Skeletal muscle cell (primary cell): Measurements from ENCODE around the gene CTNNA2.

Experiments
- DNase-seq: peaks from one replicate; pipeline ENCODE4 v3.0.0-alpha.2; 2010; ENCODE audit warnings: low read depth
- H3K4me3 ChIP-seq: 2 replicates; pipeline ENCODE4 v1.5.1; 2011; ENCODE audit warnings: low read depth, mild to moderate bottlenecking, control low read depth, low read length, moderate library complexity

The CTNNA2 gene

DNA sequence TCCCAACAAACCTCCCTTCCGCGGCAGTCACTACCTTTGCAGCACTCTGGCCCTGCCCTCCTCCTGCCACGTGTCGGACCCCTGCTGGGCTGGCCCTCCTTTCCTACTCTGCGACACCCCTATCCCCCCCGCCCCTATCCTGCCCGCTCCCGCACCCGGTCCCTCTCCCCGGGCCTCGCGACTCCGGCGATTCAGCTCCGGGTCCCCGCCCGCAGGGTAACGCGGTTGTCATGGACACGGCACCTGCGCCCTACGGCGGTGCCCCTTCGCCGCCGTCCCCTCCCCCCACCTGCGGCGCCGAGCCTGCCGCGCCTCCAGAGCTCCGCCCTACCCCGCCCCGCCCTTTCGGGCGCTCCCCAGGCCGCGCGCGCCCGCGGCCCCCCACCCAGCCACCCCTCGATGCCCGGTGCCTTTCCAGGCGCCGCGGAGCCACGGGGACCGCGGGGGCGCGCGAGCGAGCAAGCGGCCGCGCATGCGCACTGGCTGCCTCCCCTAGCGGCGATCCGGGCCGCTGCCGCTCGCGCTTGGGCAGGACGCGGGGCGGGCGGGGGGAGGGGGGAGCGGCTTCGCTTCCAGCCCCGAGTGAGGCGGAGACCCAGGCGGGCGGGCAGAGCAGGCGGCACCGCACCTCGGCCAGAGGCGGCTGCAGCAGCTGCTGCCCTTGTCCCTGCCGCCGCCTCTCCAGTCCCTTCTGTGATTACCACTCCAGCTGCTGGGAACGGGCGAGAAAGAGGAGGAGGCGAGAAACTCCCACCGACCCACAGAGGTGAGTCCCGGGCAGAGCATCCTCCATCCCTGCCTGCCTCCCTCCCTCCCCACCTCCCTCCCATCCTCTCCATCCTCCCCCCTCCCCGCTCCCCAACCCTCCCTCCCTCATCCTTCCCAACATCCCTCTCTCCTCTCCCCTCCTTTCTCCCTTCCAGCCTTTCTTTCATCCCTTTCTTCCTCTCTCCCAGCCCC is at the start of gene CTNNA2:
Gene CTNNA2, plus strand, starts transcription at position 610 of the 960 bp plus-strand sequence.
- H3K4me3 ChIP-seq, result peak within 1 kb of the TSS; percentile 32
- no peak for DNase-seq

DNA sequence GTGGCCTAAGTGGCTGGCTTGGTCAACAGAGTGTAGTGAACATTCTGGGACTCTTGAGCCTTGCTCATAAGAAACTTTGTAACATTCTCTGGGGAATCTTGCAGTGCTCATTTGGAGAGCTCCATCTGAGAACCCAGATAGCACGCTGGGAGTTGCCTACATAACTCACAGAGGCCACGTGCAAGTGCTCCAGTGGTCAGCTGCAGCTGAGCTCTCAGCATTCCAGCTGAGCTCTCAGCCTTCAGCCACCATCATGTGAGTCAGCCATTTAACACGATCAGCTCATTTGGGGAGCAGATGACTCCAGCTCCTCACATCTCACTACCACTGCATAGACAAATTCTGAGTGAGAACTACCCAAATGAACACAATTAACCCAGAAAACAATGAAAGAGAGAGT is 25.5 kb upstream of the CTNNA2 start:
- H3K4me3 ChIP-seq, result no peak overlapping the region

DNA sequence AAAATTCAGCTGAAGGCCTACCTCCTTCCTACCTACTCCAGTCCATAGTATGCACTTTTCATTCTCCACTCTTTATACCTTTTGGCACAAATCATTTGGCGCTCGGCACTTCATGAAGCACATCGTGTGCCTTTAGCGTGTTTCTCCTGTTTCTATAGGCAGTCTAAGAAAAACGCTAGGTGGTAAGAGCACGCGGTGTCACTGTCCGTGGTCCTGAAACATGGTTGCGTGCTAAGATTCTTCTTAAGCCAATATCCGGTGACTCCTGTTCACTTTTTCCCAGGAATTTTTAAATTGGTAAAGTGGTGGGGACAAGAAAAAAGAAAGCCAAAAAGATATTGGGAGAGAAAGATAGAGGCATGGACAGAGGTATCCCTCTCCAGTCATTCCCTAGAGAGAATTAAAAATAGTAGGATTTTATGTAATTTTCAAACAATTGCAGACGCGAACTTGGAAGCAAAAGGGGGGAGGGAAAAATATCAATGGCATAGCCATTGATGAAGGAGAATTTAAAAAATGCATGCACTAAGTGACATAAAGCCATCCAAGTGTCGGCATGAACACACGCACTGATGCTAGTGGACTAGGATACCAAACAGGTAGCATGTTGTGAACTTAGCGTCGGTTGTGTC is 1.4 kb upstream of the CTNNA2 start:
- no peak for DNase-seq
- H3K4me3 ChIP-seq, result no peak overlapping the region

More for the DNA sequence above, 25.5 kb upstream of the CTNNA2 start:
- DNase-seq, result no peak

DNA sequence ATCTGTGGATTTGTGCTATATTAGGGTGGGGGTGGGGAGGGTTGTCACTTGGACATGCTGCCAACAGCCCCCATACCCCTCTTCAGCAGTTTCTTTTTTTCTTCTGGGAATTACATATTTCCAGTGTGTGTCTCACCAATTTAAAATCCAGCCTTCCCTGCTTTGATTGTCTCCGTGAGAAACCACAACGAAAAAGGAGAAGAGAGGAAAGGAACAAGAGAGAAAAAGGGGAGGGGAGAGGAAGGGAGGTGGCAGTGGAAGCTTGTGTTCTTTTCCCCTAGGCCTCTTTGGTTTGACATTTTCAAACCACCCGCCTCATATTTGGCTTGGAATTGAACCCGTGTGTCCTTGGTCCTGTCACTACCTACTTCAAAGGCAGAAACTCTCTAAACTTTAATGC is 860 bp downstream of the CTNNA2 start:
- H3K4me3 ChIP-seq, result no peak overlapping the region
- DNase-seq, result no peak

DNA sequence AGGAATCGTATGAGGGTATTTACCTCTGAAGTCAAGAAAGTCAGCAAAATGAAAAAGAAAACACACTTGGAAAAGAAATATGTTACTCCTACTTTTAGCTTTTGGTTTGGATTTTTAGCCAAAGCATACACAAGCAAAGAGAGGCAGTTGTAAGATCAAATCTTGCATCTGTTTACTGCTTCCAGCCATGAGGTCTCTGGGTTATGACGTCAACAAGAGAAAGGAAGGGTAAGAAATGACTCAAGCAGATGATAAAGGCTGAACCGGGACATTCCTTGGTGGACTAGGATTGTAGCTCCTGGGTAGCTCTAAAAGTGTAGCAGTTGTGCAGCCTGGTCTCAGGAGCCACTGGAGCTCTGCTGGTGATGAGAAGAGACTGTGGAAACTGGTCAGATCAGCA is 16.8 kb downstream of the CTNNA2 start:
- DNase-seq, result no peak
- no peak overlapping the region for H3K4me3 ChIP-seq

DNA sequence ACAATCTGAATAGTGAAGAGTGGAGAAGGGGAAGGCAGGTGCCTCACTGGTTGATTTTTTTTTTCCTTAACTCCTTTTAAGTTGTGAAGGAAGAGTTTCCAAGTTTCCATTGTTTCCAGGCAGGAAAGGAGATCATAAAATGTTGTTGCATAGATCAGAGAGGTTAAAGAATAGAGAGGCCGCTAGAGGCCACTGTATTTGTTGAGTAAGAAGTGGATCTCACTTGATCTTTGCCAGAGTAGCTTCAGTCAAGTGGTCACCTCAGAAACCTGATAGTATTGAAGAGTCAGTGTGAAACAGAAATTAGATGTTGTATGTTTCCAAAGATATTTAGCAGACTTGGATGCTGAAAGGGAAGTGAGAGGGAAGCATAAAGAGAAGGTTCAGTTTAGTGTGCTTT is 17.6 kb downstream of the CTNNA2 start:
- no peak overlapping the region for H3K4me3 ChIP-seq
- DNase-seq, result no peak

DNA sequence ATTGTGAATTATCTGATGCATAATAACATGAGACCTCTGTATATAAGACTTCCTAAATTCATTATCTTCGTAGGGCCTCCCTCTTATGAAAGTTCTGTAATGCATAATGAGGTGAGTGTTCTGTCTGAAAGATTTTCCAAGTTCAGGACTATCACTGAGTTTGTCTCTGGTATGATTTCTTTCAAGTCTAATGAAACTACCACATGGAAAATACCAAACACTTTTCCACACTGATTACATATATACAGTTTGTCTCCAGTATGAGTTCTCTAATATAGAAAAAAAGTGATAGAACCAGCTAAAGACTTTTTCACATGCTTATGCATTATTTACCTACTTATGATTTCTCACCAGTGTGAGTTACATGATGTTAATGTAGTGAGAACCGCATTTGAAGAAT is 34.7 kb downstream of the CTNNA2 start:
- DNase-seq, result no peak
- no peak overlapping the region for H3K4me3 ChIP-seq

DNA sequence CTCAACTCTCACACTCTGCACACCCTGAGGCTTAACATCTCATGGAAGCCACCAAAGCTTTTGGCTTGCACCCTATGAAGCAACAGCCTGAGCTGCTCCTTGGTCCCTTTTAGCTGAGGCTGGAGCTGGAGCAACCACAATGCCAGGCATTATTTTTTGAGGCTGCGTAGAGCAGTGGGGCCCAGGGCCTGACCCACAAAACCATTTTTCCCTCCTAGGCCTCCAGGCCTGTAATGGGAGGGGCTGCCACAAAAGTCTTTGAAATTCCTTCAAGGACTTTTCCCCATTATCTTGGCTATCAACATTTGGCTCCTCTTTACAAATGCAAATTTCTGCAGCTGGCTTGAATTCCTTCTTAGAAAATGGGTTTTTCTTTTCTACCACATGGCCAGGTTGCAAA is 39.8 kb downstream of the CTNNA2 start:
- DNase-seq, result no peak
- H3K4me3 ChIP-seq, result no peak overlapping the region

DNA sequence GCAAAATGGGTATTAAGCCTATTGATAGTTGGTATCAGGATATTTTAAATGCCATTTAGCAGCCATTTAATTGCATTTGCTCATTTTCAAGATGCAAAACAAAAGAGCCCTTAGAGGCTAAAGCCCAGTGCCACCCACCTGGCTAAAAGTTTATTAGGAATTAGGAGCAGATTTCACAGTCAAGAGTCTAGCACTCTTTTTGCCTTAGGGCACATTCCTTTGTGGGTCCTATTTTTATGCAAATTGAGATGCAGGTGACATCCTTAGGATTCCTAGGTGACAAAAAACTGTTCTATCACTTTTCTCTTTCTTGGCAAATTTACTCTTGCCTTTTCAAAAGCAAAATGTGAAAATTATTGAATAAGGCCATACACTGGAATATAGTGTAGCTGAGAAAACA is 42.0 kb downstream of the CTNNA2 start:
- no peak for DNase-seq
- H3K4me3 ChIP-seq, result no peak overlapping the region

DNA sequence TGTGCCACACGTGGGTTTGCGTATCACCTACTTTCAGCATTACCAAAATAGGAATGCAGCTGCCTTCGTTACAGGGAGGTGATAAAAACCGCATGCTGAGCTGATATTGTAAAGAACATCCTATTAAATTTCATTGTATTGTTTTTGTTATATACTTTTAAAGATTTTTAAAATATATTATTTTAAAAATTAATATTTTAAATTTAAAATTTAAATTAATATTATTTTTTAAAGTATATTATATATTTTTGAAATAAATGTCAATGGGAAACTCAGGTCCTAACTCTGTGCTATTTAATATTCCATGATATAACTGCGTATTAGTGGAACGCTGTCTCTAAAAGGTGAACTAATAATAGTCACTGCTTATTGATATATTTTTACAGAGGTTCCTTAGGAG is 51.2 kb downstream of the CTNNA2 start:
- DNase-seq, result no peak
- no peak overlapping the region for H3K4me3 ChIP-seq

DNA sequence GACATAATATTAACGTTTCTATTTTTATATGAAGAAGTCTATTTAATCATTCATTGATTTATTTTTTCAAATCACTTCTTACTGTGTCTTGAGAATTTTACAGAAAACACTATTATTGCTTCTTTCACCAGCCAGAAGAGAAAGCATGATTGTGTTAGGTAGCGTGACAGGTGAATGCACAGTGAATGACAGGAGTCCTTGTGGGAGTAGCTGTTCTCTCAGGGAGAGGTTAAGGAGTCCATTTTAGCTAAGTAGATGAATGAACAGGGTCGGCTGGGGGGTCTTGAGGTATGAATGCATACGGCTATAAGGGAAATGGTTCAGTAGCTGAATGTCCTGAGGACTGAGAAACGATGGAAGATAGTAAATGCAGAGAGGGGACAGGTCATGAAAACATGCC is 56.2 kb downstream of the CTNNA2 start:
- no peak for DNase-seq
- no peak overlapping the region for H3K4me3 ChIP-seq

DNA sequence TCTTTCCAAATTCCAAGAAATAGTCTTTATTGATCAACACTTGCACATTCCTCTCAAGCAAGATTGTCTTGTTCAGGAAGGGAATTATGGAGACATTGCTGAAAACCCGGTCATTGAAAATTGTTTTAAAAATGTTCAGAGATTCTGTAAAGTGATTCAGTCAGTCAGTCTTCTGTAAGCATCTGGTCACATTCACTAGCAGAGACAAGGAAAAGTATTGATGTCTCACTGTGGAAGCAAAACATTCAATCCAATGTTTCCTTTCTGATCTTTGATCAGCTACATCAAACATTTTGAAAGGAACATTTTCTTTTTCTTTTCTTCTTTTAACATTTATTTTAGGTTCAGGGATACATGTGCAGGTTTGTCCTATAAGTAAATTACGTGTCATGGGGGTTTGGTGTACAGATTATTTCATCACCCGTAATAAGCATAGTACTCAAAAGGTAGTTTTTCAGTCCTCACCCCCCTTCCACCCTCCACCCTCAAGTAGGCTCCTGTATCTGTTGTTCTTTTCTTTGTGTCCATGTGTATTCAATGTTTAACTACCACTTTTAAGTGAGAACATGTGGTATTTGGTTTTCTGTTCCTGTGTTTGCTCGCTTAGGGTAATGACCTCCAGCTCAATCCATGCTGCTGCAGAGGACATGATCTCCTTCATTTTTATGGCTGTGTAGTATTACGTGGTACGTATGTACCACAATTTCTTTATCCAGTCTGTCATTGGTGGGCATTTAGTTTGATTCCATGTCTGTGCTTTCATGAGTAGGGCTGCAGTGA is 61.2 kb downstream of the CTNNA2 start:
- no peak for DNase-seq
- H3K4me3 ChIP-seq, result no peak overlapping the region

DNA sequence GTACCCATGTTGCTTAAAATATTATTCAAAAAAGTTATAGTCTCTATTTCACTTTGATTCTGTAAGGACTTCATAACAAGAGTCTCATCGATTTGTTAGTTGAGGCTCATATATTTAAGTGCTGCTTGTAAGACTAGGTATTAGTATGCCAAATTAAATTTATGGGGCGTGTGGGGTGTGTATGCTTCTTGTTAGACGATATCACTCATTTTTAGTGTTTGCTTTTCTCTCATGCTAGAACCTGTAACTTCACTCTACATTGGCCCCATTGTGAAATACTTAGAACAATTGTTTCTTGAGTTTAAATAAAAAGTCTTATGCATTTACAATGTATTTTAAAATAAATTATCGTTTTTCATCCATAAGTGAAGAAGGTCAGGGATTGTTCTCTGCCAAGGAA is 63.6 kb downstream of the CTNNA2 start:
- DNase-seq, result no peak

DNA sequence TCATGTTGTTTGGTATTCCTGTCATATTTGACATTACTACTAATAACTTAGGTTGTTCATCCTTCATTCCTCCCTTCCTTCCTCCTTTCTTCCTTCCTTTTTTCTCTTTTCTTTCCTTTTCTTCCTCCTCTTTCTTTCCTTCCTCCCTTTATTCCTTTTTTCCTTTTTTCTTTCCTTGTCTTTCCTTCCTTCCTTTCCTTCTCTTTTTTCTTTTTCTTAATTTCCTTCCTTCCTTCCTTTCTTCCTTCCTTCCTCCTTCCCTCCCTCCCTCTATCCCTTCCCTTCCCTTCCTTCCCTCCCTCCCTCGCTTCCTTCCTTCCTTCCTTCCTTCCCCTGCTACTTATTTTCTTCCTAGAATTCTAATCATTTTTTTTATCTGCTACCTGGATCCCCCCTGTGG is 66.1 kb downstream of the CTNNA2 start:
- H3K4me3 ChIP-seq, result no peak overlapping the region
- DNase-seq, result no peak

More for the DNA sequence above, 63.6 kb downstream of the CTNNA2 start:
- no peak overlapping the region for H3K4me3 ChIP-seq

DNA sequence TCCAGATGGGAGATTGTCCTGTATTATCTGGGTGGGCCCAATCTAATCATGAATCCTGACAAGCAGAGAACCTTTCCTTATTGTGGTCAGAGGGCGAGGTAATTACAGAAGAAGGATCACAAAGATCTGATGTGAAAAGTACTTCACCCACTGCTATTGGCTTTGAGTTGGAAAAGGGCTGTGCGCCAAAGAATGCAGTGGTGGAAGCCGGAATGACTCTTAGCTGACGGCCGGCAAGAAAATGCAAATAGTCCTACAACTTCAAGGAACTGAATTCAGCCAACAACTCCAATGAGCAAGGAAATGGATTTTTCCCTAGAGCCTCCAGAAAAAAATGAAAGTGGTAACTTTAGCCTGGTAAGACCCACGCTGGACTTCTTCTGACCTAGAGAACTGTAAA is 67.3 kb downstream of the CTNNA2 start:
- DNase-seq, result no peak
- no peak overlapping the region for H3K4me3 ChIP-seq

DNA sequence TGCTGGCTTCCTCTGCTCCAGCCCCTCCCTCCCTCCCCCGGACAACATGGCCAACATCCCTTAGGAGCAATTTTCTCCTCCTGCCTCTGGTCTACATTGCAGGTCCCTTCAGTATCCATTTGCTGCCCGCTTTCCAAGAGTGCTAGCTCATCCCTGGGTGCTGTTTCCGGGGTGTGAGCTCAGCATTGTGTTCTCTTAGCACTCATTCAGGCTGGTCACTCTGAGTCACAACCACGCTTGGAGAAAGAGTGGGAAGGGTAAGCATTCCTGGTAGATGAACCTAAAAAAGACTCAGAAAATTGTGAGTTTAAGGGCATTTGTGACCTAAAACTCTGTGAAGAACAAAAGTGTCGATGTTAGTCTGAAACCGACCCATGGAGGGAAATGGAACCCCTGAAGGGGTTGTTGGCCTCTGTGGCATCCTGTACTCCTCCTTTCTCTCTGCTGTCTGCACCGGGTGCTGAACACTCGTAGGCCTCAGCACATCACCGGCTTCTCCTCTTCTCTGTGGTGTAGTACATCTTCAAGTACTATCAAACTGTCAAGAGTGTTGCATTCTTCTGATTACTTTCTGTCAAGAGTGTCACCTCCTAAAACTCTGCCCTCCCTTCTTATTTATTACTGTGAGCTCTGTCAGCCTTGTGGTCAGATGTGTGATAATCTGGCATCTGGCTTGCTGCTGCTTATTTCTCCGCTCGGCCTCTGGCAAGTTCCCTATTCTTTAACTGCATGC is 73.0 kb downstream of the CTNNA2 start:
- DNase-seq, result no peak

DNA sequence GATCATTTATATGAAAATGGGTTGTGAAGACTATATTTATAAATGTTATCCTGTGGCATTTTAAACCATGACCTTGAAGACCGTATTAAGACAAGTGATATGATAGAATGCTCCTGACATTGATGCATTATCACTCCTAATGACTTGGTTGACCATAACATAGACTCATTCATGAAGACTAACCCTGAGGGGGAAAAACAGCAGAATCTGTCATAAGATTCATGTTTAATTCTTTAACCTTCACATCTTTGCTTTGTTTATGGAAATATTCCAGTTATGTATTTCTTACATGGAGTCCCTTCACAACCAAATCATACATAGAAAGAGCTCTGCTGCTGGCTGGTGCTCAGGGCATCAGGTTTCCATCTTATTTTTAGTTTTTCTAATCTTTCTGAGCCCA is 78.4 kb downstream of the CTNNA2 start:
- DNase-seq, result no peak
- no peak overlapping the region for H3K4me3 ChIP-seq

More for the DNA sequence above, 73.0 kb downstream of the CTNNA2 start:
- no peak overlapping the region for H3K4me3 ChIP-seq

DNA sequence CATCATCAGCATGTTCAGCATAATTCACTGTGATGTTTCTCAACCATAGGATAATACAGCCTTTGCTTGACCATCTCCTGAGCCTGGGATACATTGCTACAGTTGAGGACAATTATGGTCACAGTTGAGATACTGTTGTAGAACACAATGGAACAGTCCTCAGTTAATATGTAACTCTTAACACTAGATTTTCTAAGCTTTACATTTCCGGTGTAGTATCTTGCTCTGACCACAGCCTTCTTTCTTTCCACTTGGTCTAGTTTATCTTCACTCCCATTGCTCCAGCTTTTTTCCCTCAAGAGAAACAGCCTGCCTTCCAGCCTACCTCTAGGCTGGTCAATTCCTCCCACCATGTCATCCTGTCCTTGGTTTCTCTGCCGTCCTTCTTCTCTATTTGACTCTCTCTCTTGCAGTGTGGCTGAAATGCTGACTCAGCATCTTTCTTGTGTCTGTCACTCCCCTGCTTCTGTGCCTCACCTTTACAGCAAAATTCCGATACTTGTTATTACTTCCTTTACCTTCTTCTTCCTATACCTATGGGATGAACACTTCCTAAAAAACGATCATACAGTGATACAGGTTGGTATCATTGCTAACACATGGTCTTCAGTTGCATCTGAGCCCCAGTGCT is 80.5 kb downstream of the CTNNA2 start:
- no peak for DNase-seq
- no peak overlapping the region for H3K4me3 ChIP-seq

DNA sequence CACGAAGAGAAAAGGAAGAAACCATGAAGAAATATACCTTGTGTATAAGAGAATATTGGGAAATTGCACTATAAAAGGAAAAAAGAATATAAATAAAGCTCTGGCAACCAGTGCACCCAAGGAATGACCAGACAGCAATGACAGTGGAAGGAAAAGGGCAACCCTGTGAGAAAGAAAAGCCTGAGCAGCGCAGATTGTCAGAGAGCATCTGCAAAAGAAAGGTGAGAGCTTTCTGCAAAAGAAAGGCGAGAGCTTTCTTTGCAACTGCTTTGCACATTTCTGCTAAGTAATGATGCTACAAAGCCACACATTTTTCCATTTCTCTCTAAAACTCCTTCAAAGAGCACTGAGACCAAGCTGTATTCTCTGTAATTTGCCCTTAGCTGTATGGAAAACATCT is 83.6 kb downstream of the CTNNA2 start:
- DNase-seq, result no peak
- no peak overlapping the region for H3K4me3 ChIP-seq
